Measurements from ENCODE around the gene CDH2.

Gene CDH2

DNA sequence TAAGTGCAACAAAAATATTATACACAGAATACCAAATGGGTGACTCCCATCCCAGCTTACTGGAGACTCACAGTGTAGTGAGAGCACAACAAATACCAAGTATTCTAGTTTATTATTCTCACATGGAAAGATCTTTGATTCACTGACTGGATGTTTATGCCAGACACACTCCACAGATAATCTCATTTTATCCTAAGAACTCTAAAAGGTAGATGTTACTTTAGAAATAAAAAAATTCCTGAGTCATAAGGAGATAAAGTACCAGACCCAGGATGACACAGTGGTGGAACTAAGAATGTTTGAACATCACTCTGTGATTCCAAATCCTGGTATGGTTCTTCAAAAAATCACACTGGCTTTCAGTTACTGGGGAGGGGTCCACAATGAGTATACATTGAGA lies 136.2 kb downstream of the CDH2 start:
- no peak for DNase-seq
- Mint-ChIP-seq H3K36me3 (ENCODE audit: low read depth) (no peaks in the 10 kb centered on the region), H3K9me3 (no peaks in the 10 kb centered on the region), H3K27me3 (no peaks in the 10 kb centered on the region), H3K27ac (no peak overlapping the region), H3K4me1 (no peaks in the 10 kb centered on the region), H3K4me3 (no peak overlapping the region)
- ATAC-seq, result no peak

DNA sequence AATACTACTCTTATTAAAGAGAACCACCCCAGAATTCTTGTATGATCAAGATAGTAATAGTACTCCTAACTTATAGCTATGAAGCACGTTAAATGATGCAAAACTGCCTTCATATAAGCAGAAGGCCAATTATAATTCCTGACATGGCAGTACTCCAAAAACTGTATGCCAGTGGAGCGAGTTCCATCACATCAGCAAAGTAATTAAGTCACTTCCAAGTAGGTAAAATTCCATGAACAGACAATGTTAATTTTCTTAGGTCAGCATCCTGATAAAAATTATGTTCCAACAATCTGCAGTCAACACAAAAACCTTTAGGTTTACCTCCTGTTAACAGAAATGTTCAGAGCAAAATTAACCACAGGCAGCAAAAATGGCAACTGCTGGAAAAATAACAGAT lies 136.7 kb downstream of the CDH2 start:
- H3K36me3 Mint-ChIP-seq (ENCODE audit: low read depth), result no peaks in the 10 kb centered on the region
- no peak overlapping the region for H3K27ac Mint-ChIP-seq
- no peaks in the 10 kb centered on the region for H3K9me3 Mint-ChIP-seq
- no peaks in the 10 kb centered on the region for H3K4me1 Mint-ChIP-seq
- no peak for ATAC-seq
- no peak for DNase-seq
- H3K4me3 Mint-ChIP-seq, result no peak overlapping the region
- H3K27me3 Mint-ChIP-seq, result no peaks in the 10 kb centered on the region

DNA sequence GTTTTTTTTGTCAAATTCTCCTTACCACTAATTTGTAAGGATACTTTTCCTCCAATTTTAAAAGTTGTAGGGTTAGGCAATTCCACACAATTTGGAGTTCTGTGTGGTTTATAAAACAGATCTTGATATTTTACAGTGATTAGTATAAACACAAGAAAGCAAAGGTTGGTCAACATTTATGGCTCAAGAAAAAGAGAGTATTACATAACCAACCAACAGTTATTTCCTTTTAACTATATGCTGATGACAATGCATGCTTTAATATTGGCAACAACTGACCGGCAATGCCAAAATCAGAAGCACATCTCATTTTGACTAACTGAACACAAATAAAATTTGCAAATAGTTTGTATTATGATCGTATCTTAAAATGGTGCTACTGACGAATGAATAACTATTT lies 137.2 kb downstream of the CDH2 start:
- H3K36me3 Mint-ChIP-seq (ENCODE audit: low read depth), result no peaks in the 10 kb centered on the region
- no peak for DNase-seq
- ATAC-seq, result no peak
- H3K9me3 Mint-ChIP-seq, result no peaks in the 10 kb centered on the region
- no peak overlapping the region for H3K4me3 Mint-ChIP-seq
- H3K27ac Mint-ChIP-seq, result no peak overlapping the region
- no peaks in the 10 kb centered on the region for H3K27me3 Mint-ChIP-seq
- no peaks in the 10 kb centered on the region for H3K4me1 Mint-ChIP-seq

DNA sequence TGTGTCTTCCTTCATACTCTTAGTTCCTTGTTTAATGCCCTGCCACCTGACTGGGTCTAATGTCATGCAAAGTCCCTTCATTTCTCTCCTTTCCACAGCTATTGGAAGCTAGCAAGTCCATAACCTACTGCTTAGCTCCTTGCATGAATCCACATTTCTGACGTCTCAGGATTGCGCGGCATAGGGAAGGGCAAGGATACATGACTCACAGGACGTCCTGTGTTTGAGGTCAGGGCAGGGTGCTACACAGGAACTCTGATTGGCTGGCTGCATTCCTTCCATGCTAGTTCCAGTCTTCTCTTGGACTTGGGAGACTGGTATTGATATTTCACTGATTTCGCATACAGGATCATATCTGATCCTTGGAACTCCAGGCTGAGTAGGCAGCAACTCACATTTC lies 137.9 kb downstream of the CDH2 start:
- ATAC-seq (no peak), DNase-seq (no peak)
- no peaks in the 10 kb centered on the region for H3K4me1 Mint-ChIP-seq
- H3K36me3 Mint-ChIP-seq (ENCODE audit: low read depth), result no peaks in the 10 kb centered on the region
- H3K4me3 Mint-ChIP-seq, result no peak overlapping the region
- H3K27ac Mint-ChIP-seq, result no peak overlapping the region
- no peaks in the 10 kb centered on the region for H3K9me3 Mint-ChIP-seq
- H3K27me3 Mint-ChIP-seq, result no peaks in the 10 kb centered on the region

DNA sequence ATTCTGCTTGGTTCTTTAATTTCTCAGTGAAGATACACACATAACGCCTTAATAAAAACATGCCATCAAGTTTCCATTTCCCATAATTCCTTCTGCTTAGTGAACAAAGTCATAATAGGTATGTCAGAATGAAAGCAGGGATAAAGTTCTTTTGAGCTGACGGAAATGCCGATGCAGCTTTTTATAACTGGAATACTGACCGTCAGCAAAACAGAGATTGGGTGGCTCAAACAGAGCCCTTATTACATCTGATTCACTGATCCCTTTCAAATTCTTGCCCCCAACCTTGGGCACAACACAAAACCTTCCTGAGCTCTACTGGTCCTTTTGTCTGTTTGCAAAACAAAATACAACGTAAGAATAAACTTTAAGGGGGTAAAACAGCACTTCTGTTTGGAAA lies 140.4 kb downstream of the CDH2 start:
- Mint-ChIP-seq H3K4me1 (no peaks in the 10 kb centered on the region), H3K36me3 (ENCODE audit: low read depth) (no peaks in the 10 kb centered on the region), H3K4me3 (no peak overlapping the region), H3K9me3 (peaks cover 4% of the 10 kb centered on the region), H3K27ac (no peak overlapping the region), H3K27me3 (no peaks in the 10 kb centered on the region)
- ATAC-seq (no peak), DNase-seq (no peak)

DNA sequence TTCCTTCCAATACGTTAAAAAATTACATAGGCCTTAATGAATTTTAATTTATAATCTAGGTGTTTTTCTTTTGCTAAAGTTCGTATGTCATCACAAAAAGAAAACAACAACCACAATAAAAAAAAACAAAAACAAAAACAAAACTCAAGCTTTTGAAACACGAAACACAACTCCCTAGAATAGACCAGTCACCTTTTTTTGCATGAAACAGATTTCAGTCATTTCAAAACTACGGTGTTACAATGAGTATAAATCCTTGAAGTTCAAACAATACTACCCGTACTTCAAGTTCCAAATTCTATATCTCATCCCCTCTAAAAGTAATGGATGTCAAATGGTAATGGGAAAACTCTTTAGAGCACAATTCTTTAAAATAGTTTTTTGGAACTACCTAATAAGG lies 142.4 kb downstream of the CDH2 start:
- peaks cover 4% of the 10 kb centered on the region for H3K9me3 Mint-ChIP-seq
- H3K4me3 Mint-ChIP-seq, result no peak overlapping the region
- ATAC-seq (no peak), DNase-seq (no peak)
- no peaks in the 10 kb centered on the region for H3K27me3 Mint-ChIP-seq
- no peaks in the 10 kb centered on the region for H3K4me1 Mint-ChIP-seq
- no peaks in the 10 kb centered on the region for H3K36me3 Mint-ChIP-seq (ENCODE audit: low read depth)
- H3K27ac Mint-ChIP-seq, result no peak overlapping the region

DNA sequence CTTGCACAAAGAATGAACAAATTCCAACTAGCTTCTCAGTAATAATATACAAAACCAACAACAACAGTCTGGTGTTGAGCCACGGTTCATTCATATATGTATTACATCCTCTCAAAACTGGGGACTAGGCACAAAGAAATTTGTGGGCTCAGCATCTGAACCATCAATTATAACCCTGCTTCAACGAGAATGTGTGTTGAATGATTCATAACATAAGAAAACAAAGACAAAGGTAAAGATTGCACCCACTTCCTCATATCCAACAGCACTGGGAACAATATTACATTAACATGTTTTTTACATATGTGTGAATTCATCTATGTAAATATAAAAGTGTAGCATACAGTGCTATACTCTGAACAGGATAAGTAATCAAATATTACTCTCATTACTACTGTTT lies 144.8 kb downstream of the CDH2 start:
- DNase-seq (no peak), ATAC-seq (no peak)
- H3K36me3 Mint-ChIP-seq (ENCODE audit: low read depth), result no peaks in the 10 kb centered on the region
- H3K27me3 Mint-ChIP-seq, result no peaks in the 10 kb centered on the region
- no peak overlapping the region for H3K27ac Mint-ChIP-seq
- peaks cover 4% of the 10 kb centered on the region for H3K9me3 Mint-ChIP-seq
- no peaks in the 10 kb centered on the region for H3K4me1 Mint-ChIP-seq
- H3K4me3 Mint-ChIP-seq, result no peak overlapping the region

DNA sequence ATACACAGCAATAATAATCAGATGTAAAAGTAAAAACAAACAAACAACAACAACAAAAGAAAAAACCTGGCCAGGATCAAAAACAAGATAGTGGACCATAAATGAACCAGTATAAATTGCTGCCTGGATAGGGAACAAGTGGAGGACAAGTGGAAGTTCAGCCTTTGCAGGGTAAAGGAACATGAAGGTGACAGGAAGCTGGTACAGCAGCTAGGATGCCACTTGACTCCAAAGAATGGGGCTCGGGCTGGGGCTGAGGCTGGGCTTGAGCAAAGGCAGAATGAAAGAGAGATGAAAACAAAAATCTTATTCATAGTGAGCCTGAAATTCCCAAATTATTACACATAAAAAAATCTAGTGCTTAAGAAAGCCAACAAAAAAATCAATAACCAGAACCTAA lies 146.5 kb downstream of the CDH2 start:
- Mint-ChIP-seq H3K36me3 (ENCODE audit: low read depth) (no peaks in the 10 kb centered on the region), H3K27ac (no peak overlapping the region), H3K4me1 (no peaks in the 10 kb centered on the region), H3K4me3 (no peak overlapping the region), H3K9me3 (peaks cover 8% of the 10 kb centered on the region), H3K27me3 (no peaks in the 10 kb centered on the region)
- no peak for DNase-seq
- no peak for ATAC-seq

DNA sequence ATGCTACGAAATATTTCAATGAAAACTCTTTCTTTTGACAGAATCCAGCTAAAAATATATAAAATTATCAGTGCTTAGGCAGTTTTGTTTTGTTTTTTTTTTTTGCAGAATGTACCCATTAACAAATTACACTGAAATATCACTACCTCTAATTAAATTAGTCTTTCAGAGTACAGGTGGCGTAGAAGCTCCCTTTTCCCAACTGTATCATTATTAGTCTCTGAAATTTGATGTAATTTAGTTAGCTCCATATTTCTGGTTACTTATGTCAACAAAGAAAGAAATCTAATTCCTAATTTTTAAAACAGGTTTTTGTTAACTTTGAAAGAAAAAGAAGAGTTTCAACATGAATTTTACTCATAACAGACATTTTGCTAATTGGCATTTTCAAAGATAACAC lies 149.2 kb downstream of the CDH2 start:
- no peak for DNase-seq
- H3K9me3 Mint-ChIP-seq, result peaks cover 5% of the 10 kb centered on the region
- ATAC-seq, result no peak
- H3K27me3 Mint-ChIP-seq, result no peaks in the 10 kb centered on the region
- H3K4me3 Mint-ChIP-seq, result no peak overlapping the region
- H3K4me1 Mint-ChIP-seq, result no peaks in the 10 kb centered on the region
- no peaks in the 10 kb centered on the region for H3K36me3 Mint-ChIP-seq (ENCODE audit: low read depth)
- no peak overlapping the region for H3K27ac Mint-ChIP-seq

DNA sequence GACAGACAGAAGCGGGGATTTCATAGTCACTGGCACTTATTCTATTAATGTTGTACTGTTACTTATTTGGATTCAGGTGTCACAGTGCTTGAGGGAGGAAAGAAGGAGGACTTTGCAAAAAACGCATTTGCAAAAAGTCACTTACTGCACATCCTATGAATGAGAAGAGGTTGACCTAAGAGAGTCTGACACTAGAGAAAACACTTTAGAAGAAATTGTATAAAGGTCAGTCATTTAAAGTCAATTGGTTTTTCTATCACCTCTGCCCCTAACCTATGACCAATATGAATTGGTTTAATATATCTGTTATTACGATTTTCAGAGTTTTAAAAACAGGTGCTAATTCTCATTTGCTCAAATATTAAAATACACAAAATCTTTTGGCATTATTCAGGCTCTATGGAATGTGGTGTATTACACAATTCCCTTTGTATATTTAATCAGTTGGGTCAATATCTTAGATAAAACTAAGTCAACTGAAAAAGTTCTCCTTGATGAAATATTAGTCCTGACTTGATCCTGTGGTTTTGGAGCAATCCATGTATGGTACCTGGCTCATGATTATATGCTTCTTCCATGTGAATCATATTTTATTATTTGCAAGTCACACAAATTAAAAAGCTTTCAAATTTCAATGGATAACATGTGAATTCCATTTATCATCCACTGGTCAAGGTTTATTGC lies 157.4 kb downstream of the CDH2 start:
- H3K9me3 Mint-ChIP-seq, result no peaks in the 10 kb centered on the region
- H3K27me3 Mint-ChIP-seq, result no peaks in the 10 kb centered on the region

DNA sequence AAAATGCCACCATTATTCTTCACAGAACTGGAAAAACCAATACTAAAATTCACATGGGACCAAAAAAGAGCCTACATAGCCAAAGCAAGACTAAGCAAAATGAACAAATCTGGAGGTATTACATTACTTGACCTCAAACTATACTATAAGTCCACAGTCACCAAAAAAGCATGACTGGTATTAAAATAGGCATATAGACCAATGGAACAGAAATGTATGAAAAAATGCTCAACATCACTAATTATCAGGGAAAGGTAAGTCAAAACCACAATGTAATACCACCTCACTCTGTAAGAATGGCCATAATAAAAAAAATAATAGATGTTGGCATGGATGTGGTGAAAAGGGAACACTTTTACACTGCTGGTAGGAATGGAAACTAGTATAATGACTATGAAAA lies 158.6 kb downstream of the CDH2 start:
- no peaks in the 10 kb centered on the region for H3K36me3 Mint-ChIP-seq (ENCODE audit: low read depth)
- no peaks in the 10 kb centered on the region for H3K27me3 Mint-ChIP-seq
- DNase-seq (no peak), ATAC-seq (no peak)
- no peaks in the 10 kb centered on the region for H3K4me1 Mint-ChIP-seq
- H3K27ac Mint-ChIP-seq, result no peak overlapping the region
- H3K9me3 Mint-ChIP-seq, result no peaks in the 10 kb centered on the region
- H3K4me3 Mint-ChIP-seq, result no peak overlapping the region

More for the DNA sequence above, 157.4 kb downstream of the CDH2 start:
- DNase-seq (no peak), ATAC-seq (no peak)
- Mint-ChIP-seq H3K36me3 (ENCODE audit: low read depth) (no peaks in the 10 kb centered on the region), H3K4me1 (no peaks in the 10 kb centered on the region), H3K4me3 (no peak overlapping the region), H3K27ac (no peak overlapping the region)

DNA sequence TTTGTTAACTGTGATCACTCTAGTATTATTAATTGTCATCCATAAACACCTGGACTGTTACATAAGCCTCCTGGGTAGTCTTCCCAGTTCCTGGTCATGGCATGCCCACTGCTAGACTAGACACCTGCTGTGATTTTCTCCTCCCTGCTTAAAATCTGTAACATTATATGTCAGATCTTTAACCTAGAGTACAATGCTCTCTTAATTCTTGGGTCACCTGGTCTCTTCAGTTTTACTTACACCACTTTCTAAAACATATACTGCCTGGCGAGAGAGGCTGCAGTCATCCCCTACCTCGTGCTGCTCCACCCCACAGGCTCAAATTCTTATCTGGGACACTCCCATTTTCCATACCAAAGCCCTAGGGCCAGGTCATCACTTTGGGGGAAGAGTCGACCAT lies 161.3 kb downstream of the CDH2 start:
- Mint-ChIP-seq H3K27me3 (no peaks in the 10 kb centered on the region), H3K27ac (no peak overlapping the region)

DNA sequence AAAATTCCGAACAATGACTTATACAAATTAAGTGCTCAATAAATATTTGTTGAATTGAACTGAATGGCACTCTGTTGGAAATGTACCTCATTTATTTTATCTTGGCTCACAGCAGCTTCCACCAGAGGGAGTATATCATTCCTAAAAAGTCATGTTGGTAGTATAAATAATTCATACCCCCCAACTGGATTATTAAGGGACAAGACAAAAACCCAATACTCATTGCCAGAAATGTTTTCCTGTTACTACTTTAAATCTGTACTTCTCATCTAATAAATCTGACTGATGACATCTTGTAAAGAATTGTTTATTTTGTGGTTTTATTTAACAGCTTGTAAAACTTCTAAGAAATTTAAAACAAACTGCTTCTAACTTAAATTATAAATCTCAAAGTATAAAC lies 163.9 kb downstream of the CDH2 start:
- H3K27ac Mint-ChIP-seq, result no peak overlapping the region
- H3K9me3 Mint-ChIP-seq, result no peaks in the 10 kb centered on the region
- no peak overlapping the region for H3K4me3 Mint-ChIP-seq
- H3K4me1 Mint-ChIP-seq, result no peaks in the 10 kb centered on the region
- H3K27me3 Mint-ChIP-seq, result no peaks in the 10 kb centered on the region
- no peak for ATAC-seq
- no peaks in the 10 kb centered on the region for H3K36me3 Mint-ChIP-seq (ENCODE audit: low read depth)
- no peak for DNase-seq

More for the DNA sequence above, 161.3 kb downstream of the CDH2 start:
- Mint-ChIP-seq H3K4me1 (no peaks in the 10 kb centered on the region), H3K36me3 (ENCODE audit: low read depth) (no peaks in the 10 kb centered on the region), H3K4me3 (no peak overlapping the region), H3K9me3 (no peaks in the 10 kb centered on the region)
- ATAC-seq, result no peak
- no peak for DNase-seq

DNA sequence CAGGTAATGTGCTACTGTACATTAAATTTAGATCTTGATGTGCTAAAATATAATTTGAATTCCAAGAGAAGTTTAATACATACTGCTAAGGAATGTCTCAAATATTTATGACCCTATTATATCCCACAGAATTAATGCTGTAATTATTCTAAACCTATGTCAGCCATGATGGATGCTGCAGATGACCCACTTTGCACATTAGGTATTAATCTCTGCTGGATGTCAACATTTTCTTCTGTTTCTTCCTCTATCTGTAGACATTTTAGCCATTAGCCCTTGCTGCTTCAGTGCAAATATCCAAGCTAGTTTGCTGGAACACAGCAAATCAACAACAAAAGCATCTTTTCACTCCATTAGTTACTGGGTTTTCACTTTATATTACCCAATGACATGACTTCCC lies 164.6 kb downstream of the CDH2 start:
- Mint-ChIP-seq H3K27me3 (no peaks in the 10 kb centered on the region), H3K27ac (no peak overlapping the region), H3K4me3 (no peak overlapping the region), H3K4me1 (no peaks in the 10 kb centered on the region), H3K36me3 (ENCODE audit: low read depth) (no peaks in the 10 kb centered on the region), H3K9me3 (no peaks in the 10 kb centered on the region)
- DNase-seq (no peak), ATAC-seq (no peak)

DNA sequence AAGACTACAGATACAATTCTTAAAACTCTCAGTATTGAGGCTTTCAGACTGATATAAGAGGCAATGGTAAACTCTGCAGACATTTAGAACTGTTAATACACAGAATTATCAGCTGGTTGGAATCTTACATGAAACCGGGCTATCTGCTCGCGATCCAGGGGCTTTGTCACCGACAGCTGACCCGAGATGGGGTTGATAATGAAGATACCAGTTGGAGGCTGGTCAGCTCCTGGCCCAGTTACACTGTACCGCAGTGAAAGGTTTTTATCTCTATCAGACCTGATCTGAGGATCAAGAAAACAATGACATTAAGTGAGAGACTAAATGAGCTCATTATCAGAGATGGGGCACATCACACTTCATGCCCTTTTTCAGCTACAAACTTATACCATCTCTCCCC lies 167.3 kb downstream of the CDH2 start:
- Mint-ChIP-seq H3K4me1 (no peaks in the 10 kb centered on the region), H3K9me3 (no peaks in the 10 kb centered on the region), H3K36me3 (ENCODE audit: low read depth) (no peaks in the 10 kb centered on the region), H3K27me3 (no peaks in the 10 kb centered on the region), H3K4me3 (no peak overlapping the region), H3K27ac (no peak overlapping the region)
- no peak for DNase-seq
- no peak for ATAC-seq

DNA sequence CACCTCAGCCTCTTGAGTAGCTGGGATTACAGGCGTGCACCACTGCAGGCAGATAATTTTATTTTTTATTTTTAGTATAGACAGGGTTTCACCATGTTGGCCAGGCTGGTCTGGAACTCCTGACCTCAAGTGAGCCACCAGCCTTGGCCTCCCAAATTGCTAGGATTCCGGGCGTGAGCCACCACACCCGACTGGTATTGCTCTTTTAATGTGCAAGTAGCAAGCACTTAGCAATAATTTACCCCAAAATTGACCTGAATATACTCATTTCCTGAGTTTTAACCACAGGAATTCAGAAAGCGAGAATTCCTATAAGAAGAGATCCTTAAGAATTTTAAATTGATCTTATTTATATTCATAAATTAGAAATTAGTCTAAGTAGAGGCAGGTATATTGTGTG lies 169.1 kb downstream of the CDH2 start:
- Mint-ChIP-seq H3K9me3 (peaks cover 4% of the 10 kb centered on the region), H3K27ac (no peak overlapping the region), H3K27me3 (no peaks in the 10 kb centered on the region), H3K4me1 (no peaks in the 10 kb centered on the region), H3K4me3 (no peak overlapping the region), H3K36me3 (ENCODE audit: low read depth) (no peaks in the 10 kb centered on the region)
- no peak for ATAC-seq
- no peak for DNase-seq

All from activated naive CD8-positive, alpha-beta T cell treated with anti-CD3 and anti-CD28 coated beads, Interleukin-2, amount 50 U/mL, for 24 hours (primary cell).